Endometrium (tissue), 2 donors: ENCODE results near the gene SLC6A11.

Source experiments
- FAIRE-seq: peaks from 2 replicates; lab custom pipeline; 2012; peaks lifted over from hg19 to GRCh38; lab: Jason Lieb, UNC
- donor health status: control.
- donor health status: control.

The SLC6A11 gene

GRCh38 chr3:10981961-10982360 lies 165.9 kb downstream of the SLC6A11 start:
- FAIRE-seq, result no peak

- FAIRE-seq, result no peak
These were observed 166.8 kb downstream of the SLC6A11 start for GRCh38 chr3:10982782-10983181.

GRCh38 chr3:10983219-10983916 lies 167.3 kb downstream of the SLC6A11 start:
- FAIRE-seq, result no peak

GRCh38 chr3:10984371-10984896 lies 168.4 kb downstream of the SLC6A11 start:
- FAIRE-seq, result no peak

- no peak for FAIRE-seq
These were observed 169.2 kb downstream of the SLC6A11 start for GRCh38 chr3:10985181-10985580.

GRCh38 chr3:10986592-10986991 lies 170.6 kb downstream of the SLC6A11 start:
- no peak for FAIRE-seq

GRCh38 chr3:10988001-10988665 lies 172.1 kb downstream of the SLC6A11 start:
- no peak for FAIRE-seq

GRCh38 chr3:10988991-10989484 lies 173.0 kb downstream of the SLC6A11 start:
- no peak for FAIRE-seq
